ENCODE results near the gene EDRF1. TPM values are rescaled to one million over a fixed set of nuclear protein-coding genes. Genes with fewer than 3 reads are reported as not detected.
A peak's percentile ranks its signal among the peaks of the same experiment; 100 is the strongest.

Gene EDRF1
- total and polyA plus RNA-seq, 2 donors from 2014 or later, result 11.4 to 25.3 TPM

DNA sequence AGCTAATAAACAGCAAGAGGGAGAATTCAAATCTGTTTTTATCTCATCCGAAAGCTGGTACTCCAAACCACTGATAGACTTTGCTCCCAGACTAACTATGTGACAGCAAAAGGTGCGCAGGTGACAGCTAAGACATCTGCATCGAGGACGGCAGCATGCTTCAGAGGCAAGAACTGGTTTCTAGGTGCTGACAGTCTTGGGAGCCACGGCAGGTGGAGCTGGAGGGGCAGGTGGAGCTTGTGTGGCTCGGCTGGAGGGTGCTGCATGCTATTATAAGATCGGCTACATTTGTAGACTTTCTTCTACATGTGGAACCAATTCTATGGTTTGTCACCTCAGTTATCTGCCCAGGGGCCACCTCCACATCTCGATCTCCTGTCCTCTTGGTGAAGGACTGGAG, 77.9 kb downstream of the EDRF1 start:
- Histone ChIP-seq H3K27me3 (ENCODE audit: control insufficient read depth, insufficient read depth, low read length) (no peaks in the 10 kb centered on the region), H3K36me3 (ENCODE audit: control insufficient read depth in 2 of 3, insufficient read depth in 3 of 3, low read length in 3 of 3) (peaks cover 0 to 17% (median 15%) of the 10 kb centered on the region in 3 donors), H3K4me3 (ENCODE audit: low read length in 3 of 3) (no peak overlapping the region), H3K9me3 (ENCODE audit: control insufficient read depth in 2 of 3, insufficient read depth in 1 of 3, low read length in 3 of 3) (no peaks in the 10 kb centered on the region), H3K4me1 (ENCODE audit: control insufficient read depth in 2 of 3, insufficient read depth in 2 of 3, low read depth in 1 of 3, low read length in 3 of 3) (peaks cover 0 to 16% (median 6%) of the 10 kb centered on the region in 3 donors), H3K27ac (ENCODE audit: low read depth in 2 of 2, low read length in 2 of 2) (peak overlapping the region in 1 of 2 donors; percentile 18), H3K9ac (ENCODE audit: low read length in 3 of 3) (no peak overlapping the region)
- FAIRE-seq (no peak), DNase-seq (no peak)
- no peak for TF ChIP-seq CTCF (IDR thresholded peaks at IDR 0.05; ENCODE audit: borderline replicate concordance, extremely low read depth, insufficient read depth)
- intact Hi-C loops (cut with DNase I), result no loop called here

- no peak overlapping the region for H3K27ac ChIP-seq (ENCODE audit: low read depth in 2 of 2, low read length in 2 of 2)
- intact Hi-C loops (cut with DNase I), result no loop called here
- no peaks in the 10 kb centered on the region for H3K9me3 ChIP-seq (ENCODE audit: control insufficient read depth in 2 of 3, insufficient read depth in 1 of 3, low read length in 3 of 3)
- no peak overlapping the region for H3K4me3 ChIP-seq (ENCODE audit: low read length in 3 of 3)
- peaks cover 0 to 23% (median 8%) of the 10 kb centered on the region in 3 donors for H3K4me1 ChIP-seq (ENCODE audit: control insufficient read depth in 2 of 3, insufficient read depth in 2 of 3, low read depth in 1 of 3, low read length in 3 of 3)
- H3K27me3 ChIP-seq (ENCODE audit: control insufficient read depth, insufficient read depth, low read length), result no peaks in the 10 kb centered on the region
- DNase-seq (peak in 2 of 5 donors; percentile 43 to 54), FAIRE-seq (no peak)
- peaks cover 0 to 15% (median 14%) of the 10 kb centered on the region in 3 donors for H3K36me3 ChIP-seq (ENCODE audit: control insufficient read depth in 2 of 3, insufficient read depth in 3 of 3, low read length in 3 of 3)
- TF ChIP-seq CTCF (IDR thresholded peaks at IDR 0.05; ENCODE audit: borderline replicate concordance, extremely low read depth, insufficient read depth), result no peak
- no peak overlapping the region for H3K9ac ChIP-seq (ENCODE audit: low read length in 3 of 3)
Observed at GRCh38 chr10:125797994-125798662, 78.6 kb downstream of the EDRF1 start.

GRCh38 chr10:125799451-125800182, 80.1 kb downstream of the EDRF1 start:
- peaks cover 0 to 23% (median 8%) of the 10 kb centered on the region in 3 donors for H3K4me1 ChIP-seq (ENCODE audit: control insufficient read depth in 2 of 3, insufficient read depth in 2 of 3, low read depth in 1 of 3, low read length in 3 of 3)
- no peaks in the 10 kb centered on the region for H3K27me3 ChIP-seq (ENCODE audit: control insufficient read depth, insufficient read depth, low read length)
- FAIRE-seq (no peak), DNase-seq (no peak)
- H3K4me3 ChIP-seq (ENCODE audit: low read length in 3 of 3), result no peak overlapping the region
- H3K9me3 ChIP-seq (ENCODE audit: control insufficient read depth in 2 of 3, insufficient read depth in 1 of 3, low read length in 3 of 3), result no peaks in the 10 kb centered on the region
- H3K9ac ChIP-seq (ENCODE audit: low read length in 3 of 3), result no peak overlapping the region
- intact Hi-C loops (cut with DNase I), result no loop called here
- H3K27ac ChIP-seq (ENCODE audit: low read depth in 2 of 2, low read length in 2 of 2), result no peak overlapping the region
- peaks cover 0 to 5% (median 5%) of the 10 kb centered on the region in 3 donors for H3K36me3 ChIP-seq (ENCODE audit: control insufficient read depth in 2 of 3, insufficient read depth in 3 of 3, low read length in 3 of 3)
- TF ChIP-seq CTCF (IDR thresholded peaks at IDR 0.05; ENCODE audit: borderline replicate concordance, extremely low read depth, insufficient read depth), result no peak
